B cell (primary cell): ENCODE results near the gene CEP112. TPM values are rescaled to one million over a fixed set of nuclear protein-coding genes. Genes with fewer than 3 reads are reported as not detected.

Experiments used
- ATAC-seq: fragments of 200-7000 bp; cut with Tn5 transposase; one replicate; pipeline ENCODE4 v1.10.0; 2021; ENCODE audit warnings: low read depth, mild to moderate bottlenecking, moderate number of reproducible peaks, moderate library complexity
- CTCF ChIA-PET: fragments of 350-600 bp; sonication (Branson Sonifier 250); formaldehyde crosslinking; loops from one replicate; lab custom pipeline; 2021; ENCODE audit warnings: antibody characterized with exemption, inconsistent platforms; lab: Charles Lee
- POLR2A ChIA-PET: fragments of 350-600 bp; sonication (Branson Sonifier 250); formaldehyde crosslinking; loops from one replicate; lab custom pipeline; 2021; ENCODE audit warnings: antibody characterized with exemption; lab: Charles Lee
- DNase-seq: peaks from one replicate; pipeline ENCODE4 v3.0.0; 2013
- H2AFZ ChIP-seq: 2 replicates; pipeline ENCODE4 v1.6.1; 2012; ENCODE audit warnings: mild to moderate bottlenecking, low read depth, low read length; ENCODE audit not compliant: insufficient read depth, poor library complexity, severe bottlenecking
- H3K27ac ChIP-seq, 2 donors: 1 replicate in 1 of 2; 2 replicates in 1 of 2; pipeline ENCODE4 v1.5.1; 2012 to 2013; ENCODE audit warnings: low read length in 2 of 2, mild to moderate bottlenecking in 2 of 2, moderate library complexity in 1 of 2
- H3K27me3 ChIP-seq, 4 experiments: fragments of 200-600 bp in 1 of 4; sonication (generic) in 1 of 4; replicated peaks in 1 of 4; 1 replicate in 2 of 4; 2 replicates in 2 of 4; pipeline versions ENCODE4 v1.6.1 to v1.7.0; 2013 to 2016; ENCODE audit warnings: low read length in 3 of 4, mild to moderate bottlenecking in 2 of 4, mixed read lengths in 1 of 4, moderate library complexity in 1 of 4; ENCODE audit not compliant: insufficient read depth in 4 of 4, control insufficient read depth in 3 of 4; ENCODE audit errors: control extremely low read depth in 1 of 4
- H3K36me3 ChIP-seq, 2 experiments: replicated peaks in 1 of 2; 1 replicate in 1 of 2; 2 replicates in 1 of 2; pipeline versions ENCODE4 v1.6.1 to v1.7.1; 2013; ENCODE audit warnings: low read length in 1 of 2; ENCODE audit not compliant: insufficient read depth in 2 of 2, control insufficient read depth in 1 of 2; ENCODE audit errors: control extremely low read depth in 1 of 2, extremely low read depth in 1 of 2
- H3K4me1 ChIP-seq, 2 donors: fragments of 200-600 bp in 1 of 2; sonication (generic) in 1 of 2; 1 replicate in 1 of 2; 2 replicates in 1 of 2; pipeline versions ENCODE4 v1.5.1 to v1.6.1; 2013 to 2017; ENCODE audit warnings: low read length in 2 of 2; ENCODE audit not compliant: control insufficient read depth in 2 of 2, insufficient read depth in 2 of 2
- H3K4me2 ChIP-seq: replicated peaks from 2 replicates; pipeline ENCODE3; 2012; ENCODE audit warnings: mild to moderate bottlenecking, low read depth, low read length; ENCODE audit not compliant: poor library complexity, severe bottlenecking
- H3K4me3 ChIP-seq, 5 experiments: fragments of 200-600 bp in 1 of 5; sonication (generic) in 1 of 5; 1 replicate in 3 of 5; 2 replicates in 2 of 5; pipeline versions ENCODE4 v1.5.1 to v1.7.0; 2011 to 2016; ENCODE audit warnings: low read length in 4 of 5, mild to moderate bottlenecking in 4 of 5, low read depth in 2 of 5, control low read depth in 1 of 5, moderate library complexity in 1 of 5; ENCODE audit not compliant: insufficient read depth in 1 of 5; ENCODE audit errors: control extremely low read depth in 1 of 5, extremely low read depth in 1 of 5
- H3K79me2 ChIP-seq: fragments of 200-600 bp; sonication (generic); one replicate; pipeline ENCODE4 v1.6.0; 2016; ENCODE audit warnings: low read length; ENCODE audit not compliant: control insufficient read depth, insufficient read depth
- H3K9ac ChIP-seq: fragments of 200-600 bp; sonication (generic); 2 replicates; pipeline ENCODE4 v1.6.1; 2017; ENCODE audit warnings: mild to moderate bottlenecking, low read length, moderate library complexity
- H3K9me3 ChIP-seq, 3 donors: one replicate each; pipeline versions ENCODE4 v1.6.1 to v1.7.1; 2013; ENCODE audit warnings: low read length in 2 of 3; ENCODE audit not compliant: control insufficient read depth in 2 of 3, insufficient read depth in 1 of 3; ENCODE audit errors: control extremely low read depth in 1 of 3
- H4K20me1 ChIP-seq: 2 replicates; pipeline ENCODE4 v1.6.0; 2012; ENCODE audit warnings: mild to moderate bottlenecking, low read length; ENCODE audit not compliant: insufficient read depth, control insufficient read depth, poor library complexity, severe bottlenecking
- H3K27ac Mint-ChIP-seq: one replicate; pipeline ENCODE4 v1.8.0; 2021; ENCODE audit warnings: mixed read lengths
- H3K27me3 Mint-ChIP-seq: one replicate; pipeline ENCODE4 v1.8.0; 2021; ENCODE audit warnings: mixed read lengths
- H3K4me1 Mint-ChIP-seq: one replicate; pipeline ENCODE4 v1.8.0; 2021; ENCODE audit warnings: mixed read lengths
- H3K4me3 Mint-ChIP-seq: one replicate; pipeline ENCODE4 v1.8.0; 2021; ENCODE audit warnings: mixed read lengths
- H3K9me3 Mint-ChIP-seq: one replicate; pipeline ENCODE4 v1.8.0; 2022; ENCODE audit warnings: mixed read lengths; ENCODE audit not compliant: insufficient read depth
- CTCF ChIP-seq: fragments of 200-600 bp; IDR thresholded peaks from one replicate; pipeline ENCODE4 v1.8.0; 2022; ENCODE audit warnings: antibody characterized with exemption, mild to moderate bottlenecking
- EZH2 ChIP-seq: IDR thresholded peaks from 2 replicates; pipeline ENCODE4 v1.6.1; 2012; ENCODE audit warnings: borderline replicate concordance, low read depth, mild to moderate bottlenecking, moderate library complexity, low read length; ENCODE audit not compliant: insufficient read depth, poor library complexity, severe bottlenecking
- WGBS: methylation state at CpG from one replicate; pipeline ENCODE4 v1.1.5; 2013; ENCODE audit warnings: missing lambda C conversion rate; ENCODE audit not compliant: insufficient coverage; 5-methylcytosine and 5-hydroxymethylcytosine counted together
- intact Hi-C: fragments of 100-400 bp; cut with micrococcal nuclease; formaldehyde crosslinking; loops from one replicate; pipeline ENCODE4 v1.10.0; 2022
- polyA plus RNA-seq: library from polyadenylated mRNA; depleted of rRNA; stranded (reverse); fragments of >200 nt; gene quantifications from 2 replicates; pipeline ENCODE4 v1.2.3, GENCODE V29; 2012
- total RNA-seq, 2 donors: library from RNA; stranded (reverse); fragments of 120-200 nt in 1 of 2; gene quantifications; 1 replicate in 1 of 2; 2 replicates in 1 of 2; pipeline versions ENCODE4 v1.2.3 to v1.2.4, GENCODE V29; 2013 to 2022

The CEP112 gene
- total and polyA plus RNA-seq, 2 donors (not counting 1 experiment from before 2014, with no cell fraction given), result 0.57 to 4.6 TPM

GRCh38 chr17:65800655-65801054 lies 391.3 kb downstream of the CEP112 start:
- no peak overlapping the region for H3K4me3 Mint-ChIP-seq
- Histone ChIP-seq H4K20me1 (no peaks in the 10 kb centered on the region), H3K27ac (no peak overlapping the region), H3K27me3 (no peaks in the 10 kb centered on the region), H3K4me2 (no peak overlapping the region), H3K4me3 (no peak overlapping the region), H3K9ac (no peak overlapping the region), H2AFZ (no peak overlapping the region), H3K79me2 (no peaks in the 10 kb centered on the region), H3K4me1 (no peaks in the 10 kb centered on the region), H3K9me3 (peaks cover 3 to 11% (median 5%) of the 10 kb centered on the region in 3 donors), H3K36me3 (no peaks in the 10 kb centered on the region)
- H3K9me3 Mint-ChIP-seq, result peaks cover 12% of the 10 kb centered on the region
- POLR2A ChIA-PET, result no interaction called here
- intact Hi-C loops, result no loop called here
- H3K27me3 Mint-ChIP-seq, result no peaks in the 10 kb centered on the region
- ATAC-seq (no peak), DNase-seq (no peak)
- TF ChIP-seq CTCF (no peak), EZH2 (no peak)
- H3K4me1 Mint-ChIP-seq, result no peaks in the 10 kb centered on the region
- H3K27ac Mint-ChIP-seq, result no peak overlapping the region
- CTCF ChIA-PET, result no interaction called here
- WGBS, result no CpG with 5 or more reads among the region's 1 CpG

DNA sequence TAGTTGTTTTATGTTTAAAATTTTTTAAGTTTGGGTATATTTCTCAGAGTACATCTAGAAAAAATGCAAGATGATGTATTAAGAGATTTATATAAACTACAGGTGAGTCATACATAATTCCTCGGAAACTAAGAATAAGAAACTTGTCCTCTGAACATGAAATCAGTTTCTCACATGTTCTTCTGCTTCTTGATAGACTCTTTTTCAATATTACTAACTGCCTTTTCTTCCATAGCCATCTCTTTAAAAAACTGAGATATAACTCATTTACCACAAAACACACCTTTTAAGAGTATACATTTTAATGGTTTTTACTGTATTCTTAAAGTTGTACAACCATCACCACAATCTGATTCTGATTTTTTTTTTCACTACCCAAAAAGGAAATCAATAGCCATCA lies 392.1 kb downstream of the CEP112 start:
- intact Hi-C loops, result no loop called here
- H4K20me1 ChIP-seq, result no peaks in the 10 kb centered on the region

More for the DNA sequence above, 392.1 kb downstream of the CEP112 start:
- ChIA-PET CTCF (no interaction called here), POLR2A (no interaction called here)
- peaks cover 12% of the 10 kb centered on the region for H3K9me3 Mint-ChIP-seq
- Histone ChIP-seq H3K4me2 (no peak overlapping the region), H3K9ac (no peak overlapping the region), H3K27ac (no peak overlapping the region), H3K4me3 (no peak overlapping the region), H3K36me3 (no peaks in the 10 kb centered on the region), H2AFZ (no peak overlapping the region), H3K9me3 (peaks cover 3 to 11% (median 5%) of the 10 kb centered on the region in 3 donors), H3K79me2 (no peaks in the 10 kb centered on the region), H3K4me1 (no peaks in the 10 kb centered on the region), H3K27me3 (no peaks in the 10 kb centered on the region)
- DNase-seq (no peak), ATAC-seq (no peak)
- WGBS, result no CpG with 5 or more reads among the region's 1 CpG
- no peaks in the 10 kb centered on the region for H3K27me3 Mint-ChIP-seq
- no peak overlapping the region for H3K4me3 Mint-ChIP-seq
- no peak overlapping the region for H3K27ac Mint-ChIP-seq
- TF ChIP-seq EZH2 (no peak), CTCF (no peak)
- no peaks in the 10 kb centered on the region for H3K4me1 Mint-ChIP-seq
